Measurements from ENCODE around the gene AMPD3.
A peak's percentile ranks its signal among the peaks of the same experiment; 100 is the strongest.

AMPD3 gene

GRCh38 chr11:10484461-10485180 lies 29.6 kb downstream of the AMPD3 start:
- no peak overlapping the region for H3K9ac ChIP-seq (ENCODE audit: low read depth, low read length)
- H3K9me3 ChIP-seq (replicated peaks; ENCODE audit: low read length), result no peaks in the 10 kb centered on the region
- peaks cover 4% of the 10 kb centered on the region for H3K4me1 ChIP-seq (ENCODE audit: control insufficient read depth, insufficient read depth, low read length)
- no peaks in the 10 kb centered on the region for H3K27me3 ChIP-seq (ENCODE audit: control insufficient read depth, insufficient read depth, low read length)
- H3K4me3 ChIP-seq (ENCODE audit: low read length), result no peak overlapping the region
- peaks cover 38% of the 10 kb centered on the region for H3K36me3 ChIP-seq (ENCODE audit: insufficient read depth, low read length)
- no peak overlapping the region for H3K4me2 ChIP-seq (ENCODE audit: low read length)

DNA sequence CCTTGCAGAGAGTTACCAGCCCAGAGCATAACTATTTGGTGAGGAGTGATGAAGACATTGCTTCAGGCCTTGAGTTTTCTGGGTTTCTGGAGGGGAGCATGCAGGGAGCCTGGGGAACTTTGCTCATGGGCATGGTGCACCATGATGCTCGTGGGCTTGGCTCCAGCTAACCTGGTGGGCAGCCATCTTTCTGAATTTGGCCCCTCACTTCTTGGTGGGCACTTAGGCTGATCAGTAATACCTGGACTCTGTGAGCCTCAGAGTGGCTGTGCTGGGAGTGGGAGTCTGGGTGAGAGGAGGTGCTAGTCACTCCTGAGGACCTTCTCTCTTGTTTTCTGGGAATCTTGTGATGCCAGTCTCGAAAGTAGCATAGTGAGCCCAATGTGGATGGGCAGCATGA lies 30.6 kb downstream of the AMPD3 start:
- Histone ChIP-seq H3K27me3 (ENCODE audit: control insufficient read depth, insufficient read depth, low read length) (no peaks in the 10 kb centered on the region), H3K4me3 (ENCODE audit: low read length) (no peak overlapping the region), H3K9me3 (replicated peaks; ENCODE audit: low read length) (no peaks in the 10 kb centered on the region), H3K4me2 (ENCODE audit: low read length) (no peak overlapping the region), H3K36me3 (ENCODE audit: insufficient read depth, low read length) (peaks cover 34% of the 10 kb centered on the region), H3K9ac (ENCODE audit: low read depth, low read length) (no peak overlapping the region), H3K4me1 (ENCODE audit: control insufficient read depth, insufficient read depth, low read length) (peaks cover 13% of the 10 kb centered on the region)

- Histone ChIP-seq H3K4me3 (ENCODE audit: low read length) (no peak overlapping the region), H3K4me2 (ENCODE audit: low read length) (no peak overlapping the region), H3K9me3 (replicated peaks; ENCODE audit: low read length) (no peaks in the 10 kb centered on the region), H3K27me3 (ENCODE audit: control insufficient read depth, insufficient read depth, low read length) (no peaks in the 10 kb centered on the region), H3K4me1 (ENCODE audit: control insufficient read depth, insufficient read depth, low read length) (peaks cover 19% of the 10 kb centered on the region), H3K9ac (ENCODE audit: low read depth, low read length) (no peak overlapping the region), H3K36me3 (ENCODE audit: insufficient read depth, low read length) (peaks cover 32% of the 10 kb centered on the region)
Observed at GRCh38 chr11:10486161-10486840, 31.2 kb downstream of the AMPD3 start.

GRCh38 chr11:10487002-10487647 lies 32.1 kb downstream of the AMPD3 start:
- H3K36me3 ChIP-seq (ENCODE audit: insufficient read depth, low read length), result peaks cover 29% of the 10 kb centered on the region

DNA sequence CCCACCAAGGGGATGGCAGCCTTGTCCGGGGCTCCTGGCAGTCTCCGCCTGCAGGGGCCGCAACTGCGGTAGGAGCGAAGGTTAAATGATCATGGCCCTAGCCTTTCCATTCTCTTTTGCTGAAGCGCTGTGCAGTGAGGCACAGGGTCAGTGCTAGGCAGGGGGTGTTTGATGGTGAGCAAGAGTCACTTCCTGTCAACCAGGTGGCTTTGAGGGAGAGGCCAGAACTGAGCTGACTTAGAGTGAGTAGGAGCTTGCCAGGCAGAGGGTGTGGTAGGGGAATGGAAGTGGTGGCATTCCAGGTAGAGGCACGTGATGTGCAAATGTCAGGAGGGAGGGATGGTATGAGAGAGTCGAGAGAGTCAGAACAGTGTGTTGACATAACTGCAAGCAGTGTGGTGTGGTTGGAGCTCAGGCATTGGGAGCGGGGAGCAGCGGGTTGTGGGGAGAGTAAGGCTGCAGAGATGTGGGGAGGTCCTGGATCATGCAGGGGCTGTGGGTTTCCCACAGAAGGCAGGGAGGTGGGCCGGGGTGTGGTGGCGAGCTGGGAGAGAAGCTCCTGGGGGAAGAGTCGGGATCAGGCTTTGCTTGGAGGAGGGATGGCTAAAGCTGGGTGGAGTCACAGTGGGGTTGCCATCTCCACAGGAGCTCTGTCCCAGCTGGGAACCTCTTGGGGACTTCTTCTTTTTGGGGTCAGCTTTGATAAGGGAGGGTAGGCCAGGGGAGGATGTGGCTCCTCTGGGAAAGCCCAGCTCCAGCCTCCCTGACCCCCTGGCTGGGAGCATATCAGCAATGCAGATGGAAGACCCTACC lies 33.3 kb downstream of the AMPD3 start:
- H3K27me3 ChIP-seq (ENCODE audit: control insufficient read depth, insufficient read depth, low read length), result no peaks in the 10 kb centered on the region
- no peak overlapping the region for H3K4me2 ChIP-seq (ENCODE audit: low read length)
- peaks cover 29% of the 10 kb centered on the region for H3K4me1 ChIP-seq (ENCODE audit: control insufficient read depth, insufficient read depth, low read length)
- H3K9me3 ChIP-seq (replicated peaks; ENCODE audit: low read length), result no peaks in the 10 kb centered on the region
- peaks cover 28% of the 10 kb centered on the region for H3K36me3 ChIP-seq (ENCODE audit: insufficient read depth, low read length)
- no peak overlapping the region for H3K4me3 ChIP-seq (ENCODE audit: low read length)
- H3K9ac ChIP-seq (ENCODE audit: low read depth, low read length), result no peak overlapping the region

More at GRCh38 chr11:10487002-10487647, 32.1 kb downstream of the AMPD3 start:
- Histone ChIP-seq H3K4me2 (ENCODE audit: low read length) (no peak overlapping the region), H3K4me3 (ENCODE audit: low read length) (no peak overlapping the region), H3K27me3 (ENCODE audit: control insufficient read depth, insufficient read depth, low read length) (no peaks in the 10 kb centered on the region), H3K9ac (ENCODE audit: low read depth, low read length) (no peak overlapping the region), H3K9me3 (replicated peaks; ENCODE audit: low read length) (no peaks in the 10 kb centered on the region), H3K4me1 (ENCODE audit: control insufficient read depth, insufficient read depth, low read length) (peaks cover 27% of the 10 kb centered on the region)

GRCh38 chr11:10488934-10489691 lies 34.0 kb downstream of the AMPD3 start:
- Histone ChIP-seq H3K4me2 (ENCODE audit: low read length) (no peak overlapping the region), H3K4me1 (ENCODE audit: control insufficient read depth, insufficient read depth, low read length) (peaks cover 29% of the 10 kb centered on the region), H3K9me3 (replicated peaks; ENCODE audit: low read length) (no peaks in the 10 kb centered on the region), H3K4me3 (ENCODE audit: low read length) (no peak overlapping the region), H3K27me3 (ENCODE audit: control insufficient read depth, insufficient read depth, low read length) (no peaks in the 10 kb centered on the region), H3K9ac (ENCODE audit: low read depth, low read length) (no peak overlapping the region), H3K36me3 (ENCODE audit: insufficient read depth, low read length) (peaks cover 30% of the 10 kb centered on the region)

GRCh38 chr11:10490032-10490397 lies 35.0 kb downstream of the AMPD3 start:
- Histone ChIP-seq H3K4me2 (ENCODE audit: low read length) (peak overlapping the region; percentile 21), H3K36me3 (ENCODE audit: insufficient read depth, low read length) (peaks cover 32% of the 10 kb centered on the region), H3K4me1 (ENCODE audit: control insufficient read depth, insufficient read depth, low read length) (peaks cover 29% of the 10 kb centered on the region), H3K27me3 (ENCODE audit: control insufficient read depth, insufficient read depth, low read length) (no peaks in the 10 kb centered on the region), H3K4me3 (ENCODE audit: low read length) (no peak overlapping the region), H3K9me3 (replicated peaks; ENCODE audit: low read length) (no peaks in the 10 kb centered on the region), H3K9ac (ENCODE audit: low read depth, low read length) (peak overlapping the region; percentile 1)

DNA sequence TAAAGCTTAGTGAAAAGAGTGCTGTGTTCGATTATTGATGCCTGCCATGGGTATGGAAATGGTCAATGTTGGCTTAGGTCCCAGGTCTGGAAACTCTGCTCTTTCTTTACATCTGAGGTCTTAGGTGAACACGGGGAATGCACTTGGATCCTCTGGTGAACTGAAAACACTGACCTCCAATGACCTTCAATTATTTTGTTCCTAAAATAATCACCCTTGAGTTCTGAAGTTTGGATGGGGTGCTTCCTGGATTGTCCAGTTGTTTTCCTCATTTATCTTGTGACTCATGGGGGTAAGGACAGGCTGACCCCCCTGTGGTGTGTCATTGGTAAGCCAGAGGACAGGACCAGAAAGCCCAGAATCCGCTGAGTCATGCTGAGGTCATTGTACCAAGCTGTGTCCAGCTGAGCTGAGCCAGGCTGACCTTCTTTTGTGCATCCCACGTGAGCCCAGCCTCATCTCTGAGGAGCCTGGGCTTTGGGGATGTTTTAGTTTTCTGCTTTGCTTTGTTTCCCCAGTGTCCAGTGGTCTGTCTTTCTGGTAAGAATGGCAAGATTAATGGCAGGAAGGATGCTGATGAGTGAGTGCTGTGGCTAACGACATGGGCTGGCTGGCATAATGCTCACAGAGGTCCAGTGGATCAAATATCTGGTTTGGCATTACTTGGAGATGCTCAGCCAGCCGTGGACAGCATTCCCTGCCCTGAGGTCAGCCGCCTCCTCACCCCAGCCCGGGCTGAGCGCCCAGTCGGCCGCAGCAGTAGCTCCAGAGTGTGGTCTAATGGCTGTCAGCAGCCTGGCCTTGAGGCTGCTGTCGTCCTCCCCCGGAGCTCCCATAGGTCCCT lies 35.6 kb downstream of the AMPD3 start:
- Histone ChIP-seq H3K9ac (ENCODE audit: low read depth, low read length) (peak overlapping the region; percentile 23), H3K36me3 (ENCODE audit: insufficient read depth, low read length) (peaks cover 35% of the 10 kb centered on the region)

DNA sequence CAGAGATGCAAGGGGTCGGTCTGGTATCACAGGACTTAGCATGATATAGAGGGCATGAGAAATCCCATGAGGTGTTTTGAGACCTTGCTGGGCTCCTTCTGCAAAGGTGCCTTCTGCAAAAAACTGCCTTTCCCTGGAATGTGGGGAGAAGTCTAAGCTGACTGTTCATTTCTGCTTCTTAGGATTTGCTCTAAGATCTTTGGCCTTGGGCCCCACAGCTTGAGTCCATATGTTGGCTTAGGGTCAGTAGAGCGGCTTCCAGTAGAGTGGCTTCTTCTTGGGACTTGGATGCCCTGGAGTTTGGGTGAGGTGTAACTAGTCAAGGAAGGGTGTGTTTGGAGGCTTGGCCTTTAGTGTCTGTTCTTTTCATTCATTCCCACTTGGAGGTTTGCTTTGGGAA lies 37.0 kb downstream of the AMPD3 start:
- Histone ChIP-seq H3K9me3 (replicated peaks; ENCODE audit: low read length) (no peaks in the 10 kb centered on the region), H3K4me2 (ENCODE audit: low read length) (no peak overlapping the region), H3K27me3 (ENCODE audit: control insufficient read depth, insufficient read depth, low read length) (no peaks in the 10 kb centered on the region), H3K4me1 (ENCODE audit: control insufficient read depth, insufficient read depth, low read length) (peaks cover 29% of the 10 kb centered on the region), H3K9ac (ENCODE audit: low read depth, low read length) (no peak overlapping the region), H3K4me3 (ENCODE audit: low read length) (no peak overlapping the region), H3K36me3 (ENCODE audit: insufficient read depth, low read length) (peaks cover 43% of the 10 kb centered on the region)

More for the DNA sequence above, 35.6 kb downstream of the AMPD3 start:
- peaks cover 29% of the 10 kb centered on the region for H3K4me1 ChIP-seq (ENCODE audit: control insufficient read depth, insufficient read depth, low read length)
- no peaks in the 10 kb centered on the region for H3K9me3 ChIP-seq (replicated peaks; ENCODE audit: low read length)
- peak overlapping the region; percentile 38 for H3K4me2 ChIP-seq (ENCODE audit: low read length)
- peak overlapping the region; percentile 10 for H3K4me3 ChIP-seq (ENCODE audit: low read length)
- no peaks in the 10 kb centered on the region for H3K27me3 ChIP-seq (ENCODE audit: control insufficient read depth, insufficient read depth, low read length)

GRCh38 chr11:10493041-10493663 lies 38.1 kb downstream of the AMPD3 start:
- no peaks in the 10 kb centered on the region for H3K9me3 ChIP-seq (replicated peaks; ENCODE audit: low read length)
- H3K9ac ChIP-seq (ENCODE audit: low read depth, low read length), result no peak overlapping the region
- peaks cover 29% of the 10 kb centered on the region for H3K4me1 ChIP-seq (ENCODE audit: control insufficient read depth, insufficient read depth, low read length)
- H3K4me3 ChIP-seq (ENCODE audit: low read length), result no peak overlapping the region
- H3K27me3 ChIP-seq (ENCODE audit: control insufficient read depth, insufficient read depth, low read length), result no peaks in the 10 kb centered on the region
- H3K36me3 ChIP-seq (ENCODE audit: insufficient read depth, low read length), result peaks cover 49% of the 10 kb centered on the region
- H3K4me2 ChIP-seq (ENCODE audit: low read length), result no peak overlapping the region

Measured in skeletal muscle satellite cell (primary cell).